ENCODE results near the gene PSMG4. TPM values are rescaled to one million over a fixed set of nuclear protein-coding genes. Genes with fewer than 3 reads are reported as not detected.

PSMG4 gene
- total and polyA plus RNA-seq, 9 of the 15 experiments (the other 6 are each of a cell fraction or from before 2014, with no cell fraction given): 12.9 to 185 (median 52.0) TPM

- TF ChIP-seq NBN (IDR thresholded peaks at IDR 0.05; ENCODE audit: low read depth) (peak; percentile 85), ZBTB2 (IDR thresholded peaks at IDR 0.05) (0 out of 2 replicates have a peak, but pooled peaks have one; percentile 32), CSDE1 (IDR thresholded peaks at IDR 0.05) (no peak; a peak in 1 of 4 replicates), ZC3H4 (CRISPR knock-in tag; IDR thresholded peaks at IDR 0.05; ENCODE audit: borderline replicate concordance) (no peak), RBM17 (IDR thresholded peaks at IDR 0.05; ENCODE audit: borderline replicate concordance, low read depth, low read length) (no peak), ARHGAP35 (IDR thresholded peaks at IDR 0.05; ENCODE audit: partially characterized antibody) (peak; percentile 38), ZNF316 (IDR thresholded peaks at IDR 0.05) (no peak), NCOA1 (IDR thresholded peaks at IDR 0.05; ENCODE audit: low read depth) (peak; percentile 83; the same call in 1 of the 2 replicates), ARNT (IDR thresholded peaks at IDR 0.05) (peak; percentile 93 to 95), ZBTB9 (CRISPR knock-in tag; IDR thresholded peaks at IDR 0.05) (no peak), FOS (IDR thresholded peaks at IDR 0.05; ENCODE audit: extremely low read depth, insufficient read length) (no peak), FOXA1 (IDR thresholded peaks at IDR 0.05; ENCODE audit: borderline replicate concordance) (no peak), SMAD2 (IDR thresholded peaks at IDR 0.05; ENCODE audit: low read depth, low read length) (no peak), NEUROD1 (IDR thresholded peaks at IDR 0.05; ENCODE audit: borderline replicate concordance, low read depth, low read length, partially characterized antibody) (peak; percentile 71), NFE2 (IDR thresholded peaks at IDR 0.05; ENCODE audit: low read depth) (peak; percentile 57), TCF7 (IDR thresholded peaks at IDR 0.05; ENCODE audit: borderline replicate concordance) (0 out of 2 replicates have a peak, but pooled peaks have one; percentile 76), ZNF3 (CRISPR knock-in tag; IDR thresholded peaks at IDR 0.05) (no peak), KLF16 (IDR thresholded peaks at IDR 0.05) (peak; percentile 99), TAL1 (IDR thresholded peaks at IDR 0.05) (peak; percentile 99), ZNF24 (IDR thresholded peaks at IDR 0.05) (peak; percentile 93), ARID3A (IDR thresholded peaks at IDR 0.05; ENCODE audit: borderline replicate concordance, low read depth, low read length) (peak; percentile 88; the same call in 1 of the 2 replicates), L3MBTL2 (IDR thresholded peaks at IDR 0.05) (0 out of 2 replicates have a peak, but pooled peaks have one; percentile 21), HMGN3 (IDR thresholded peaks at IDR 0.05; ENCODE audit: borderline replicate concordance, extremely low read depth, insufficient read length, low read depth, low read length) (no peak)
Observed at GRCh38 chr6:3287976-3288707, 29.4 kb downstream of the PSMG4 start (continued).
